K562 (cell line): Measurements from ENCODE around the gene EEA1. TPM values are rescaled to one million over a fixed set of nuclear protein-coding genes. Genes with fewer than 3 reads are reported as not detected.

Experiments used
- ARID1B ChIP-seq: fragments of 450-650 bp; IDR thresholded peaks from 2 replicates; pipeline ENCODE4 v1.6.1; 2016; ENCODE audit warnings: antibody characterized with exemption, mild to moderate bottlenecking, inconsistent platforms
- ATF7 ChIP-seq: fragments of 450-650 bp; IDR thresholded peaks from 2 replicates; pipeline ENCODE4 v1.7.1; 2014; ENCODE audit warnings: mild to moderate bottlenecking, moderate library complexity
- BRF2 ChIP-seq: IDR thresholded peaks from 3 replicates; pipeline ENCODE4 v1.6.1; 2011; ENCODE audit warnings: borderline replicate concordance, mild to moderate bottlenecking; ENCODE audit not compliant: insufficient read length, insufficient read depth
- CTCFL ChIP-seq: IDR thresholded peaks from 2 replicates; pipeline ENCODE4 v1.6.1; 2011; ENCODE audit warnings: borderline replicate concordance, low read depth, mild to moderate bottlenecking, moderate library complexity, low read length; ENCODE audit not compliant: insufficient read depth, poor library complexity, severe bottlenecking
- CXXC5 ChIP-seq: fragments of 250-450 bp; sonication (Bioruptor Pico); IDR thresholded peaks from 2 replicates; pipeline ENCODE4 v1.8.0; 2022; ENCODE audit warnings: inconsistent platforms, mild to moderate bottlenecking, moderate library complexity
- E2F6 ChIP-seq, 2 experiments: IDR thresholded peaks; 2 replicates each; pipeline ENCODE4 v1.6.1; 2011; ENCODE audit warnings: borderline replicate concordance in 1 of 2, control low read depth in 1 of 2, low read depth in 1 of 2, low read length in 1 of 2, mild to moderate bottlenecking in 1 of 2, mixed read lengths in 1 of 2, moderate library complexity in 1 of 2; ENCODE audit not compliant: insufficient read depth in 1 of 2, insufficient read length in 1 of 2, poor library complexity in 1 of 2, severe bottlenecking in 1 of 2; ENCODE audit errors: extremely low read depth in 1 of 2
- ETS2 ChIP-seq: IDR thresholded peaks from 2 replicates; pipeline ENCODE4 v1.6.1; 2016; ENCODE audit warnings: borderline replicate concordance, missing genetic modification characterization, mild to moderate bottlenecking, moderate library complexity, missing compliant biosample characterization; ENCODE audit not compliant: poor library complexity, severe bottlenecking
- FOXA1 ChIP-seq: fragments of 450-650 bp; IDR thresholded peaks from 2 replicates; pipeline ENCODE4 v1.6.1; 2016; ENCODE audit warnings: mild to moderate bottlenecking, borderline replicate concordance
- MAFG ChIP-seq: fragments of 450-650 bp; conservative IDR thresholded peaks from 2 replicates; pipeline ENCODE4 v1.6.1; 2016; ENCODE audit warnings: missing genetic modification characterization, missing compliant biosample characterization
- NFYB ChIP-seq: IDR thresholded peaks from 2 replicates; pipeline ENCODE4 v1.6.1; 2011; ENCODE audit warnings: mild to moderate bottlenecking, moderate library complexity; ENCODE audit not compliant: insufficient read length; ENCODE audit errors: extremely low read depth
- RBBP5 ChIP-seq: fragments of 200-600 bp; sonication (generic); IDR thresholded peaks from 2 replicates; pipeline ENCODE4 v1.6.1; 2012; ENCODE audit warnings: borderline replicate concordance, mild to moderate bottlenecking, low read length, control low read depth, inconsistent platforms; ENCODE audit not compliant: insufficient read depth, poor library complexity, severe bottlenecking
- SP1 ChIP-seq: sonication (generic); formaldehyde crosslinking; IDR thresholded peaks from 2 replicates; pipeline ENCODE4 v1.8.1; 2022; ENCODE audit warnings: mild to moderate bottlenecking, missing genetic modification reagents
- ZNF407 ChIP-seq: fragments of 450-650 bp; IDR thresholded peaks from 2 replicates; pipeline ENCODE4 v1.6.1; 2016; ENCODE audit warnings: low read depth
- polyA plus RNA-seq, 8 experiments: library from polyadenylated mRNA; depleted of rRNA in 4 of 8; stranded (reverse) in 5 of 8; unstranded in 3 of 8; fragments of >200 nt; fragmentation: Nextera tagmentation in 2 of 8; fragmentation: Illumina TruSeq in 1 of 8; extraction: Ambion mirVana in 2 of 8; extraction: Trizol in 1 of 8; gene quantifications; 2 replicates each; pipeline versions ENCODE4 v1.2.1 to v1.2.3, GENCODE V29; 2011 to 2014; ENCODE audit warnings: inconsistent platforms in 1 of 8, missing spikeins in 1 of 8
- total RNA-seq, 7 experiments: library from RNA; depleted of rRNA in 6 of 7; stranded (reverse); fragments of >200 nt in 6 of 7; fragmentation: Illumina TruSeq in 2 of 7; extraction: Trizol in 2 of 7; gene quantifications; 2 replicates each; pipeline versions ENCODE4 v1.2.1 to v1.2.3, GENCODE V29; 2011 to 2021; ENCODE audit warnings: low replicate concordance in 1 of 7

Gene EEA1
- total and polyA plus RNA-seq, 9 of the 15 experiments (the other 6 are each of a cell fraction or from before 2014, with no cell fraction given), result 3.5 to 17.1 (median 7.5) TPM

- TF ChIP-seq E2F6 (IDR thresholded peaks at IDR 0.05; ENCODE audit: borderline replicate concordance in 1 of 2, extremely low read depth in 1 of 2, insufficient read depth in 1 of 2, insufficient read length in 1 of 2, low read depth in 1 of 2, low read length in 1 of 2, poor library complexity in 1 of 2, severe bottlenecking in 1 of 2) (peak in 1 of 2 experiments; percentile 39), MAFG (0 out of 2 replicates have a peak, but pooled peaks have one; percentile 7), ATF7 (no peak), ETS2 (no peak), CTCFL (no peak), FOXA1 (no peak), BRF2 (no peak), NFYB (no peak), CXXC5 (CRISPR knock-in tag) (no peak), ARID1B (0 out of 2 replicates have a peak, but pooled peaks have one; percentile 17), RBBP5 (no peak), ZNF407 (no peak), SP1 (no peak)
These were observed 169.3 kb downstream of the EEA1 start (continued) for GRCh38 chr12:92759634-92760268.
